Keratinocyte (primary cell): Measurements from ENCODE around the gene PLCXD1. TPM values are rescaled to one million over a fixed set of nuclear protein-coding genes. Genes with fewer than 3 reads are reported as not detected.

Experiments
- DNase-seq: peaks from one replicate; pipeline ENCODE4 v3.0.0-alpha.2; 2011; ENCODE audit warnings: low read depth, missing footprints, low spot score
- FAIRE-seq: peaks from 2 replicates; lab custom pipeline; 2011; peaks lifted over from hg19 to GRCh38; lab: Jason Lieb, UNC
- H2AFZ ChIP-seq: 2 replicates; pipeline ENCODE4 v1.6.0; 2012; ENCODE audit warnings: low read length, control low read depth, inconsistent platforms; ENCODE audit not compliant: control insufficient read depth
- H3K27ac ChIP-seq: 2 replicates; pipeline ENCODE4 v1.5.1; 2011; ENCODE audit warnings: low read length; ENCODE audit not compliant: control insufficient read depth, insufficient read depth
- H3K27me3 ChIP-seq: 3 replicates; pipeline ENCODE4 v1.6.0; 2011; ENCODE audit warnings: low read length; ENCODE audit not compliant: control insufficient read depth, insufficient read depth; ENCODE audit errors: extremely low read depth
- H3K36me3 ChIP-seq, 2 experiments: 2 replicates in 1 of 2; 3 replicates in 1 of 2; pipeline ENCODE4 v1.5.1; 2011; ENCODE audit warnings: low read length in 2 of 2, mild to moderate bottlenecking in 1 of 2; ENCODE audit not compliant: control insufficient read depth in 2 of 2, insufficient read depth in 2 of 2; ENCODE audit errors: extremely low read depth in 1 of 2
- H3K4me1 ChIP-seq: 3 replicates; pipeline ENCODE4 v1.5.1; 2011; ENCODE audit warnings: low read length; ENCODE audit not compliant: control insufficient read depth, insufficient read depth; ENCODE audit errors: extremely low read depth
- H3K4me2 ChIP-seq: 3 replicates; pipeline ENCODE4 v1.6.0; 2011; ENCODE audit warnings: low read depth, low read length; ENCODE audit not compliant: control insufficient read depth, insufficient read depth; ENCODE audit errors: extremely low read depth
- H3K4me3 ChIP-seq, 3 experiments: fragments of 200-600 bp in 1 of 3; sonication (generic) in 1 of 3; 2 replicates in 2 of 3; 3 replicates in 1 of 3; pipeline ENCODE4 v1.5.1; 2011 to 2016; ENCODE audit warnings: low read length in 3 of 3, mild to moderate bottlenecking in 3 of 3, control low read depth in 2 of 3, inconsistent platforms in 1 of 3, low read depth in 1 of 3, mixed read lengths in 1 of 3, mixed run types in 1 of 3, moderate library complexity in 1 of 3; ENCODE audit not compliant: control insufficient read depth in 2 of 3, insufficient read depth in 2 of 3; ENCODE audit errors: extremely low read depth in 1 of 3
- H3K79me2 ChIP-seq: 2 replicates; pipeline ENCODE4 v1.6.0; 2012; ENCODE audit warnings: low read length; ENCODE audit not compliant: control insufficient read depth, insufficient read depth
- H3K9ac ChIP-seq: 3 replicates; pipeline ENCODE4 v1.6.0; 2011; ENCODE audit warnings: low read length; ENCODE audit not compliant: control insufficient read depth, insufficient read depth; ENCODE audit errors: extremely low read depth
- H3K9me1 ChIP-seq: 3 replicates; pipeline ENCODE4 v1.6.0; 2011; ENCODE audit warnings: low read length; ENCODE audit not compliant: control insufficient read depth, insufficient read depth; ENCODE audit errors: extremely low read depth
- H3K9me3 ChIP-seq: 2 replicates; pipeline ENCODE4 v1.5.1; 2012; ENCODE audit warnings: low read depth, low read length; ENCODE audit not compliant: control insufficient read depth
- H4K20me1 ChIP-seq: 3 replicates; pipeline ENCODE4 v1.6.0; 2011; ENCODE audit warnings: low read length; ENCODE audit not compliant: control insufficient read depth, insufficient read depth; ENCODE audit errors: extremely low read depth
- EZH2 ChIP-seq: IDR thresholded peaks from one replicate; pipeline ENCODE4 v1.6.1; 2012; ENCODE audit warnings: inconsistent platforms, mild to moderate bottlenecking, low read length, moderate library complexity
- dilution Hi-C: fragments of 300-500 bp; cut with MboI; formaldehyde crosslinking; loops from one replicate; pipeline ENCODE4 v1.7.0; 2020; ENCODE audit warnings: low sequenced_read_pairs; ENCODE audit not compliant: extremely low pct_ligation_motif_present
- polyA plus RNA-seq, 5 experiments: library from polyadenylated mRNA; depleted of rRNA in 3 of 5; stranded (reverse) in 3 of 5; stranded (forward) in 1 of 5; unstranded in 1 of 5; fragments of >200 nt; gene quantifications; 1 replicate in 1 of 5; 2 replicates in 3 of 5; 3 replicates in 1 of 5; pipeline versions ENCODE4 v1.2.1 to v1.2.3, GENCODE V29; 2011 to 2012; ENCODE audit warnings: missing spikeins in 2 of 5, low read depth in 1 of 5, low replicate concordance in 1 of 5
- TF ChIP-seq, protein P1 (sequence below), 3 experiments: IDR thresholded peaks in 1 of 3; conservative IDR thresholded peaks in 1 of 3; optimal IDR thresholded peaks in 1 of 3; 2 replicates in 2 of 3; 3 replicates in 1 of 3; pipeline versions ENCODE3 to v1.5.1; 2011; ENCODE audit warnings: low read length in 3 of 3, mild to moderate bottlenecking in 3 of 3, moderate library complexity in 2 of 3, control low read depth in 1 of 3, inconsistent platforms in 1 of 3; ENCODE audit not compliant: insufficient read depth in 2 of 3; ENCODE audit errors: extremely low read depth in 1 of 3

The PLCXD1 gene
- polyA plus RNA-seq, 1 donor (not counting 4 experiments of a cell fraction or from before 2014, with no cell fraction given) = 6.3 TPM

DNA sequence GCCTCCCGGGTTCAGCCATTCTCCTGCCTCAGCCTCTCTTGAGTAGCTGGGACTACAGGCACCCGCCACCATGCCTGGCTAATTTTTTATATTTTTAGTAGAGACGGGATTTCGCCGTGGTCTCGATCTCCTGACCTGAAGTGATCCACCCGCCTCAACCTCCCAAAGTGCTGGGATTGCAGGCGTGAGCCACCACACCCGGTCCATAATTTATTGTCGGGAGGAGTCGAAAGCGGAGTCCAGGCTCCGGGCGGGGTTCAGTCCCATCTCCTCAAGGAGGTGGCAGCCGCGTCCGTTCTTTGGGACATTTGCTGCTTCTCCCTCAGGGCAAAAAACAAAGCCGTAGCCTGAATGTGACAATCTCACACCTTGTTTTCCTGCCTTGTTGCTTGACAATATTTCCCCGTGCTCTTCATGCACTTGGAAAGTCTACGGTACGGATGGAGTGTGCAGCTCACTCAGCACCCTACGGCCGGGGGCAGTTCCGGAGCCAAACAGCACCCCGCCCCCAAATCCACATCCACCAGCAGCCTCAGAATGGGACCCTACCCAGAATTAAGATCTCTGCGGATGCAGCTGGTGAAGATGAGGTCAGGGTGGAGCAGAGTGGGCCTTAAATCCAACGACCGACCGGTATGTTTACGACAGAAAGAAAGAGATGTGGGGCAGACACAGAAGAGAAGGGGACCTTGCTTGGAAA lies 27.8 kb downstream of the PLCXD1 start:
- Histone ChIP-seq H3K4me1 (no peaks in the 10 kb centered on the region), H4K20me1 (peaks cover 2% of the 10 kb centered on the region), H3K9me1 (no peaks in the 10 kb centered on the region), H3K79me2 (no peaks in the 10 kb centered on the region), H3K4me2 (no peak overlapping the region), H3K27me3 (no peaks in the 10 kb centered on the region), H2AFZ (no peak overlapping the region), H3K4me3 (no peak overlapping the region), H3K36me3 (peaks cover 27 to 43% of the 10 kb centered on the region in 2 experiments), H3K27ac (no peak overlapping the region), H3K9me3 (no peaks in the 10 kb centered on the region), H3K9ac (no peak overlapping the region)
- FAIRE-seq (no peak), DNase-seq (no peak)
- TF ChIP-seq EZH2 = no peak
- TF ChIP-seq, protein P1, sequence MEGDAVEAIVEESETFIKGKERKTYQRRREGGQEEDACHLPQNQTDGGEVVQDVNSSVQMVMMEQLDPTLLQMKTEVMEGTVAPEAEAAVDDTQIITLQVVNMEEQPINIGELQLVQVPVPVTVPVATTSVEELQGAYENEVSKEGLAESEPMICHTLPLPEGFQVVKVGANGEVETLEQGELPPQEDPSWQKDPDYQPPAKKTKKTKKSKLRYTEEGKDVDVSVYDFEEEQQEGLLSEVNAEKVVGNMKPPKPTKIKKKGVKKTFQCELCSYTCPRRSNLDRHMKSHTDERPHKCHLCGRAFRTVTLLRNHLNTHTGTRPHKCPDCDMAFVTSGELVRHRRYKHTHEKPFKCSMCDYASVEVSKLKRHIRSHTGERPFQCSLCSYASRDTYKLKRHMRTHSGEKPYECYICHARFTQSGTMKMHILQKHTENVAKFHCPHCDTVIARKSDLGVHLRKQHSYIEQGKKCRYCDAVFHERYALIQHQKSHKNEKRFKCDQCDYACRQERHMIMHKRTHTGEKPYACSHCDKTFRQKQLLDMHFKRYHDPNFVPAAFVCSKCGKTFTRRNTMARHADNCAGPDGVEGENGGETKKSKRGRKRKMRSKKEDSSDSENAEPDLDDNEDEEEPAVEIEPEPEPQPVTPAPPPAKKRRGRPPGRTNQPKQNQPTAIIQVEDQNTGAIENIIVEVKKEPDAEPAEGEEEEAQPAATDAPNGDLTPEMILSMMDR (optimal IDR thresholded peaks at IDR 0.05 in 1 of 3, IDR thresholded peaks at IDR 0.05 in 1 of 3, conservative IDR thresholded peaks at IDR 0.05 in 1 of 3; ENCODE audit: extremely low read depth in 1 of 3, insufficient read depth in 2 of 3, low read length in 3 of 3) = no peak
- dilution Hi-C loops = no loop called here

DNA sequence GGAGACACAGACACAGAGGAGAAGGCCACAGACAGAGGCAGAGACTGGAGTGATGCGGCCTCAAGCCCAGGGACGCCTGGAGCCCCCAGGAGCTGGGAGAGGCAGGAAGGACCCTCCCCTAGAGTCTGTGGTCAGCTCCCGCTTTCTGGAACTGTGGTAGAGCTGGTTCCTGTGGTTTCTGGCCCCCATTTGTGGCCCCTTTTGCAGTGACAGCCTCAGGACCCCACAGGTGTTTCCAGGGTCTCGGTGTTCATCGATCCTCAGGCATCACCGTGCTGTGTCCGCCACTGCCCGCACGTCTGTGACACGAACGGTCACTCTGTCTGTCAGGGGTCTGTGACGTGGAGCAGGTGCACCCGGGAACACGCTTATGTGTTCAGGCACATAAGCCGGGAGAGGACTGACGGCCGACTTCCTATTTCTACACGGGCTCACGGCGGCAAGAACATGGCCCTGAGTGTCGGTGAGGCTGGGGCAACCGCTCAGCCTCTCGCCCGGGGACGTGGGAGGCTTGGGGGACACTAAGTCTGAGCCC lies 29.5 kb downstream of the PLCXD1 start:
- Histone ChIP-seq H3K79me2 (no peaks in the 10 kb centered on the region), H3K4me3 (no peak overlapping the region), H3K4me2 (no peak overlapping the region), H4K20me1 (peaks cover 2% of the 10 kb centered on the region), H3K9me3 (no peaks in the 10 kb centered on the region), H3K9ac (no peak overlapping the region), H3K27ac (no peak overlapping the region), H3K9me1 (no peaks in the 10 kb centered on the region), H3K27me3 (no peaks in the 10 kb centered on the region), H3K36me3 (peaks cover 26 to 37% of the 10 kb centered on the region in 2 experiments), H2AFZ (no peak overlapping the region), H3K4me1 (no peaks in the 10 kb centered on the region)
- no peak for TF ChIP-seq EZH2
- TF ChIP-seq, protein P1 (optimal IDR thresholded peaks at IDR 0.05 in 1 of 3, IDR thresholded peaks at IDR 0.05 in 1 of 3, conservative IDR thresholded peaks at IDR 0.05 in 1 of 3; ENCODE audit: extremely low read depth in 1 of 3, insufficient read depth in 2 of 3, low read length in 3 of 3) = no peak
- dilution Hi-C loops = no loop called here
- DNase-seq = no peak
- FAIRE-seq = no peak
